SK-N-SH treated with all-trans-retinoic acid at 6 μM for 48 hours (cell line): ENCODE data around the gene FCHSD2.

Source experiments
- ATAC-seq: fragments of 200-7000 bp; cut with Tn5 transposase; 3 replicates; pipeline ENCODE4 v1.9.1; 2020; ENCODE audit warnings: mild to moderate bottlenecking, moderate library complexity
- ARNTL ChIP-seq: fragments of 450-650 bp; formaldehyde crosslinking; IDR thresholded peaks from 2 replicates; pipeline ENCODE4 v1.5.0; 2020; ENCODE audit warnings: low read depth, mild to moderate bottlenecking, moderate library complexity, borderline replicate concordance
- CSDC2 ChIP-seq: fragments of 250-450 bp; sonication (Bioruptor Pico); IDR thresholded peaks from 2 replicates; pipeline ENCODE4 v1.5.0; 2020; ENCODE audit warnings: mild to moderate bottlenecking, moderate library complexity
- ESRRG ChIP-seq: fragments of 250-450 bp; sonication (Bioruptor Pico); IDR thresholded peaks from 2 replicates; pipeline ENCODE4 v1.6.1; 2021; ENCODE audit warnings: mild to moderate bottlenecking
- ISL1 ChIP-seq: fragments of 250-450 bp; sonication (Bioruptor Pico); IDR thresholded peaks from 2 replicates; pipeline ENCODE4 v2.1.2; 2022; ENCODE audit warnings: mild to moderate bottlenecking, moderate library complexity
- OSR1 ChIP-seq: fragments of 250-450 bp; sonication (Bioruptor Pico); IDR thresholded peaks from 2 replicates; pipeline ENCODE4 v1.8.0; 2022; ENCODE audit warnings: moderate library complexity, mild to moderate bottlenecking, inconsistent platforms
- PATZ1 ChIP-seq: fragments of 250-450 bp; sonication (Bioruptor Pico); IDR thresholded peaks from 2 replicates; pipeline ENCODE4 v1.8.0; 2020; ENCODE audit warnings: mild to moderate bottlenecking, moderate library complexity, borderline replicate concordance
- POU6F1 ChIP-seq: fragments of 250-450 bp; sonication (Bioruptor Pico); IDR thresholded peaks from 2 replicates; pipeline ENCODE4 v1.8.0; 2021; ENCODE audit warnings: low read depth, mild to moderate bottlenecking, moderate library complexity, borderline replicate concordance
- PPARA ChIP-seq: fragments of 250-450 bp; sonication (Bioruptor Pico); IDR thresholded peaks from 2 replicates; pipeline ENCODE4 v1.5.0; 2020; ENCODE audit warnings: mild to moderate bottlenecking, borderline replicate concordance
- RARB ChIP-seq: fragments of 250-450 bp; sonication (Bioruptor Pico); IDR thresholded peaks from 2 replicates; pipeline ENCODE4 v1.8.0; 2021; ENCODE audit warnings: mild to moderate bottlenecking, moderate library complexity
- SNAI2 ChIP-seq: fragments of 250-450 bp; sonication (Bioruptor Pico); IDR thresholded peaks from 2 replicates; pipeline ENCODE4 v1.5.0; 2020; ENCODE audit warnings: mild to moderate bottlenecking, moderate library complexity
- TCF4 ChIP-seq: fragments of 250-450 bp; sonication (Bioruptor Pico); IDR thresholded peaks from 2 replicates; pipeline ENCODE4 v1.8.0; 2021; ENCODE audit warnings: mild to moderate bottlenecking, moderate library complexity, borderline replicate concordance
- TSHZ2 ChIP-seq: fragments of 250-450 bp; sonication (Bioruptor Pico); IDR thresholded peaks from 2 replicates; pipeline ENCODE4 v1.5.0; 2020; ENCODE audit warnings: mild to moderate bottlenecking, moderate library complexity
- ZC3H10 ChIP-seq: fragments of 250-450 bp; sonication (Bioruptor Pico); IDR thresholded peaks from 2 replicates; pipeline ENCODE4 v1.5.1; 2021; ENCODE audit warnings: mild to moderate bottlenecking, moderate library complexity
- ZNF70 ChIP-seq: fragments of 450-650 bp; formaldehyde crosslinking; IDR thresholded peaks from 2 replicates; pipeline ENCODE4 v1.5.0; 2020; ENCODE audit warnings: mild to moderate bottlenecking, moderate library complexity
- ZNF8 ChIP-seq: fragments of 450-650 bp; formaldehyde crosslinking; IDR thresholded peaks from 2 replicates; pipeline ENCODE4 v1.5.0; 2020; ENCODE audit warnings: mild to moderate bottlenecking, moderate library complexity
- TF ChIP-seq, protein P1 (sequence below): fragments of 250-450 bp; sonication (Bioruptor Pico); IDR thresholded peaks from 2 replicates; pipeline ENCODE4 v1.5.1; 2021; ENCODE audit warnings: mild to moderate bottlenecking, moderate library complexity

Gene FCHSD2

DNA sequence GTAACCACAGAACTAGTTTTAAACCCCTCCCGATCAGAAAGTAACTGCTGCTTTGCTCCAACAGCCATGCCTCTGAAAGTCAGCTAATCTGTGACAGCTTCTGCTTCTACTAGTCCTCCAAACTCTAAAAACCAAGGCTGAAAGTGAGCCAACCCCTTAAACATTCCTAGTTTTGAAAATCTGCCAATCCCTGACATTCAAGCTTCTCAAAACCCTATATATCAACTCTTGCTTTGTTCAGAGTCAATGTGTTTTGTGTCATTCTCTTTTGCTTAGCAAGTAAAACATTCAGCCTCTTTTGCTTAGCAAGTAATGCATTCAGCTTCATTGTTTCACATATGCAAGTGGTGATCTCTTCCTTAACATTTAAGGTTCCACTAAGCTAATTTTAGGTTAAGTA lies 271.0 kb downstream of the FCHSD2 start:
- TF ChIP-seq ISL1 (no peak), TSHZ2 (CRISPR knock-in tag) (no peak), PATZ1 (CRISPR knock-in tag) (no peak), CSDC2 (CRISPR knock-in tag) (no peak), OSR1 (CRISPR knock-in tag) (no peak), ESRRG (no peak), POU6F1 (no peak), ZNF8 (CRISPR knock-in tag) (no peak), SNAI2 (no peak), PPARA (CRISPR knock-in tag) (no peak), RARB (CRISPR knock-in tag) (no peak)
- peak; percentile 71 for ATAC-seq

- TF ChIP-seq OSR1 (CRISPR knock-in tag) (no peak), RARB (CRISPR knock-in tag) (no peak), CSDC2 (CRISPR knock-in tag) (no peak), TSHZ2 (CRISPR knock-in tag) (no peak), ZC3H10 (CRISPR knock-in tag) (no peak), TCF4 (CRISPR knock-in tag) (no peak), SNAI2 (no peak)
- TF ChIP-seq, protein P1, sequence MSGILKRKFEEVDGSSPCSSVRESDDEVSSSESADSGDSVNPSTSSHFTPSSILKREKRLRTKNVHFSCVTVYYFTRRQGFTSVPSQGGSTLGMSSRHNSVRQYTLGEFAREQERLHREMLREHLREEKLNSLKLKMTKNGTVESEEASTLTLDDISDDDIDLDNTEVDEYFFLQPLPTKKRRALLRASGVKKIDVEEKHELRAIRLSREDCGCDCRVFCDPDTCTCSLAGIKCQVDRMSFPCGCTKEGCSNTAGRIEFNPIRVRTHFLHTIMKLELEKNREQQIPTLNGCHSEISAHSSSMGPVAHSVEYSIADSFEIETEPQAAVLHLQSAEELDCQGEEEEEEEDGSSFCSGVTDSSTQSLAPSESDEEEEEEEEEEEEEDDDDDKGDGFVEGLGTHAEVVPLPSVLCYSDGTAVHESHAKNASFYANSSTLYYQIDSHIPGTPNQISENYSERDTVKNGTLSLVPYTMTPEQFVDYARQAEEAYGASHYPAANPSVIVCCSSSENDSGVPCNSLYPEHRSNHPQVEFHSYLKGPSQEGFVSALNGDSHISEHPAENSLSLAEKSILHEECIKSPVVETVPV, result no peak
- no peak for ATAC-seq
These were observed 272.3 kb downstream of the FCHSD2 start for GRCh38 chr11:72869831-72870230.

GRCh38 chr11:72867970-72868369 lies 274.1 kb downstream of the FCHSD2 start:
- TF ChIP-seq ZNF8 (CRISPR knock-in tag), result peak; percentile 58
- no peak for TF ChIP-seq PATZ1 (CRISPR knock-in tag)
- TF ChIP-seq PPARA (CRISPR knock-in tag), result no peak
- TF ChIP-seq ZNF70, result no peak
- no peak for TF ChIP-seq ARNTL
- TF ChIP-seq, protein P1, result no peak
- TF ChIP-seq ZC3H10 (CRISPR knock-in tag), result no peak

More at GRCh38 chr11:72867970-72868369, 274.1 kb downstream of the FCHSD2 start:
- no peak for ATAC-seq
